DOHH2 (cell line): ENCODE results near the gene GAS2L3.

Experiments used
- EZH2phosphoT487 ChIP-seq: fragments of 200-600 bp; sonication (generic); IDR thresholded peaks from 2 replicates; pipeline ENCODE4 v1.6.1; 2017; ENCODE audit warnings: borderline replicate concordance, mild to moderate bottlenecking, antibody characterized with exemption, low read length, moderate library complexity, mixed read lengths
- TF ChIP-seq, protein P1 (sequence below): fragments of 200-600 bp; sonication (generic); IDR thresholded peaks from one replicate; pipeline ENCODE4 v1.5.1; 2014; ENCODE audit warnings: antibody characterized with exemption, mild to moderate bottlenecking, low read depth, low read length; ENCODE audit not compliant: poor library complexity, severe bottlenecking

DNA sequence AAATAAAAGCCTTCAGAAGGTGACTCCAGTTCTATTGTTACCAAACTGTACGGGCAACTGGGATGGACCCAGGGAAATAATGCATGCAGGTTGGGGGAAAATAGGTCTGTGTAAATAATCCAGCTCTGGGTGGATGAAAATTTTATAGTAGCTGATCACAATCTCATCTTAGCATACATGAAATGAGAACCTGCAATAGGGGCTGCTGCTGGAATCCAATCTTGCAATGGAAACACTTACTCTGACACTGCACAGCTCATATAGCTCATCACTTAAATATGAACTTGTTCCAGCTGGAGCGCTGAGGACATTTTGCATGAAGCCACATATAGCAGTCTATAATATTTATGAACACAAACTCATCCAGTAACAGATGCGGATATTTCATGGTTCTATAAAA lies 40.1 kb upstream of the GAS2L3 start:
- TF ChIP-seq, protein P1, sequence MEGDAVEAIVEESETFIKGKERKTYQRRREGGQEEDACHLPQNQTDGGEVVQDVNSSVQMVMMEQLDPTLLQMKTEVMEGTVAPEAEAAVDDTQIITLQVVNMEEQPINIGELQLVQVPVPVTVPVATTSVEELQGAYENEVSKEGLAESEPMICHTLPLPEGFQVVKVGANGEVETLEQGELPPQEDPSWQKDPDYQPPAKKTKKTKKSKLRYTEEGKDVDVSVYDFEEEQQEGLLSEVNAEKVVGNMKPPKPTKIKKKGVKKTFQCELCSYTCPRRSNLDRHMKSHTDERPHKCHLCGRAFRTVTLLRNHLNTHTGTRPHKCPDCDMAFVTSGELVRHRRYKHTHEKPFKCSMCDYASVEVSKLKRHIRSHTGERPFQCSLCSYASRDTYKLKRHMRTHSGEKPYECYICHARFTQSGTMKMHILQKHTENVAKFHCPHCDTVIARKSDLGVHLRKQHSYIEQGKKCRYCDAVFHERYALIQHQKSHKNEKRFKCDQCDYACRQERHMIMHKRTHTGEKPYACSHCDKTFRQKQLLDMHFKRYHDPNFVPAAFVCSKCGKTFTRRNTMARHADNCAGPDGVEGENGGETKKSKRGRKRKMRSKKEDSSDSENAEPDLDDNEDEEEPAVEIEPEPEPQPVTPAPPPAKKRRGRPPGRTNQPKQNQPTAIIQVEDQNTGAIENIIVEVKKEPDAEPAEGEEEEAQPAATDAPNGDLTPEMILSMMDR, result no peak
- TF ChIP-seq EZH2phosphoT487, result no peak
